Astrocyte (in vitro differentiated cells and primary cell): Measurements from ENCODE around the gene MIOS. TPM values are rescaled to one million over a fixed set of nuclear protein-coding genes. Genes with fewer than 3 reads are reported as not detected.

ENCODE experiments used
- DNase-seq: peaks from one replicate; pipeline ENCODE4 v3.0.0-alpha.2; 2010; ENCODE audit warnings: low read depth
- FAIRE-seq: peaks from 2 replicates; lab custom pipeline; 2011; peaks lifted over from hg19 to GRCh38; lab: Jason Lieb, UNC
- H2AFZ ChIP-seq: 2 replicates; pipeline ENCODE4 v1.6.0; 2012; ENCODE audit warnings: low read depth, low read length, inconsistent platforms
- H3K27ac ChIP-seq: 2 replicates; pipeline ENCODE4 v1.5.1; 2011; ENCODE audit warnings: low read depth, low read length, inconsistent platforms
- H3K27me3 ChIP-seq: 2 replicates; pipeline ENCODE4 v1.6.0; 2011; ENCODE audit warnings: low read length, inconsistent platforms; ENCODE audit not compliant: insufficient read depth
- H3K36me3 ChIP-seq: 2 replicates; pipeline ENCODE4 v1.5.1; 2011; ENCODE audit warnings: low read length, inconsistent platforms; ENCODE audit not compliant: insufficient read depth
- H3K4me1 ChIP-seq: 2 replicates; pipeline ENCODE4 v1.5.1; 2011; ENCODE audit warnings: low read length, inconsistent platforms; ENCODE audit not compliant: insufficient read depth
- H3K4me2 ChIP-seq: 2 replicates; pipeline ENCODE4 v1.6.0; 2012; ENCODE audit warnings: low read length, inconsistent platforms
- H3K4me3 ChIP-seq: 2 replicates; pipeline ENCODE4 v1.5.1; 2011; ENCODE audit warnings: low read depth, mild to moderate bottlenecking, low read length, inconsistent platforms; ENCODE audit not compliant: insufficient read depth
- H3K79me2 ChIP-seq: 2 replicates; pipeline ENCODE4 v1.6.0; 2012; ENCODE audit warnings: mild to moderate bottlenecking, low read length, inconsistent platforms; ENCODE audit not compliant: insufficient read depth
- H3K9ac ChIP-seq: 2 replicates; pipeline ENCODE4 v1.6.0; 2012; ENCODE audit warnings: mild to moderate bottlenecking, low read length, inconsistent platforms
- H3K9me3 ChIP-seq: 2 replicates; pipeline ENCODE4 v1.5.1; 2012; ENCODE audit warnings: low read depth, mild to moderate bottlenecking, low read length, inconsistent platforms; ENCODE audit not compliant: insufficient read depth
- H4K20me1 ChIP-seq: 2 replicates; pipeline ENCODE4 v1.6.0; 2012; ENCODE audit warnings: low read length, inconsistent platforms; ENCODE audit not compliant: insufficient read depth
- H3K27ac Mint-ChIP-seq: one replicate; pipeline ENCODE4 v1.8.0; 2021; ENCODE audit warnings: mild to moderate bottlenecking, mixed read lengths; ENCODE audit not compliant: unreplicated experiment
- H3K27me3 Mint-ChIP-seq: one replicate; pipeline ENCODE4 v1.8.0; 2021; ENCODE audit warnings: low read depth, mixed read lengths; ENCODE audit not compliant: unreplicated experiment
- H3K36me3 Mint-ChIP-seq: one replicate; pipeline ENCODE4 v1.8.0; 2021; ENCODE audit warnings: low read depth, mixed read lengths; ENCODE audit not compliant: unreplicated experiment
- H3K4me1 Mint-ChIP-seq: one replicate; pipeline ENCODE4 v1.8.0; 2021; ENCODE audit warnings: low read depth, mixed read lengths; ENCODE audit not compliant: unreplicated experiment
- H3K4me3 Mint-ChIP-seq: one replicate; pipeline ENCODE4 v1.8.0; 2021; ENCODE audit warnings: mild to moderate bottlenecking, moderate library complexity, mixed read lengths; ENCODE audit not compliant: unreplicated experiment
- H3K9me3 Mint-ChIP-seq: one replicate; pipeline ENCODE4 v1.8.0; 2021; ENCODE audit warnings: mild to moderate bottlenecking, mixed read lengths; ENCODE audit not compliant: unreplicated experiment
- CTCF ChIP-seq: IDR thresholded peaks from 2 replicates; pipeline ENCODE4 v1.5.1; 2011; ENCODE audit warnings: low read depth, mild to moderate bottlenecking, inconsistent platforms, low read length, moderate library complexity; ENCODE audit not compliant: insufficient read depth
- EZH2 ChIP-seq: IDR thresholded peaks from 2 replicates; pipeline ENCODE4 v1.6.1; 2012; ENCODE audit warnings: mild to moderate bottlenecking, low read length, inconsistent platforms; ENCODE audit not compliant: insufficient read depth
- total RNA-seq: library from RNA; stranded (reverse); gene quantifications from 2 replicates; pipeline ENCODE4 v1.2.1, GENCODE V29; 2021

MIOS gene
- total RNA-seq, 1 donor from 2014 or later = 16.4 TPM

DNA sequence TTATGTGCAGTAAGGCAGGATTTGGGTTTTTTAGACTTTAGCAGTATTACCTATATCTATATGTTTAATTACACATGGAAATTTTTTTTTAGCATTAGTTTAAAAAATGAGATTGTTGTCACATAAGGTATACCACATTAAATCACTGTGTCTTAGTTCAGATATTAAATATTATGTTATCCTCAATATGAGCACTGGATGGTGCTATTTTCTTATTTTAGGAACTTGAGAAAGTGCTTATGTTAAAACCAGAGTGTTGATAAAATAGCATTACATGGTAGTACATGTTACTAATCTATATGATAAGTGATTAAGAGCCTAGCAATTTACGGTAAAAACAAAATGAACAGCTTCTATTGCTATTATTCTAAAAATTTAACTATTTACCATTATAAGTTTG lies 28.8 kb downstream of the MIOS start:
- H2AFZ ChIP-seq = no peak overlapping the region
- FAIRE-seq = no peak
- no peak overlapping the region for H3K27ac ChIP-seq
- no peaks in the 10 kb centered on the region for H3K4me1 Mint-ChIP-seq
- no peaks in the 10 kb centered on the region for H3K9me3 Mint-ChIP-seq
- no peaks in the 10 kb centered on the region for H3K4me1 ChIP-seq
- no peak overlapping the region for H3K4me3 Mint-ChIP-seq
- no peak overlapping the region for H3K4me2 ChIP-seq
- no peak overlapping the region for H3K27ac Mint-ChIP-seq
- H4K20me1 ChIP-seq = no peaks in the 10 kb centered on the region
- no peaks in the 10 kb centered on the region for H3K9me3 ChIP-seq
- H3K27me3 ChIP-seq = no peaks in the 10 kb centered on the region
- H3K79me2 ChIP-seq = no peaks in the 10 kb centered on the region
- H3K9ac ChIP-seq = no peak overlapping the region
- H3K4me3 ChIP-seq = no peak overlapping the region
- no peaks in the 10 kb centered on the region for H3K27me3 Mint-ChIP-seq
- DNase-seq = peak; percentile 3
- TF ChIP-seq EZH2 = no peak
- TF ChIP-seq CTCF = peak; percentile 28
- peaks cover 10% of the 10 kb centered on the region for H3K36me3 Mint-ChIP-seq
- peaks cover 5% of the 10 kb centered on the region for H3K36me3 ChIP-seq

DNA sequence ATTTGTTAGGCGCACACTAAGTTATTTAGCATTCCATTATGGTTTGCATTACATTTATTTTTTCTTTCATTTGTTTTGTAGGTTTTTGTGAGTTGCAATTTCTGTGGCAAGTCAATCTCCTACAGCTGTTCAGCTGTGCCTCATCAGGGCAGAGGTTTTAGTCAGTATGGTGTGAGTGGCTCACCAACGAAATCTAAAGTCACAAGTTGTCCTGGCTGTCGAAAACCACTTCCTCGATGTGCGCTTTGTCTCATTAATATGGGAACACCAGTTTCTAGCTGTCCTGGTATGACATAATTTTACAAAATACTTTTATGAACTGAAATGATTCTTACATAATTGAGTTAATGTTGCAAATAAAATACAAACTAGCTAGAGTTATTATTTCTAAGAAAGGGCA lies 29.5 kb downstream of the MIOS start:
- H3K4me3 Mint-ChIP-seq = no peak overlapping the region
- H3K4me3 ChIP-seq = no peak overlapping the region
- peaks cover 12% of the 10 kb centered on the region for H3K36me3 Mint-ChIP-seq
- peaks cover 5% of the 10 kb centered on the region for H3K36me3 ChIP-seq
- H3K4me1 Mint-ChIP-seq = no peaks in the 10 kb centered on the region
- no peak overlapping the region for H3K27ac Mint-ChIP-seq
- no peak overlapping the region for H3K27ac ChIP-seq
- peaks cover 2% of the 10 kb centered on the region for H3K9me3 Mint-ChIP-seq
- H3K9ac ChIP-seq = no peak overlapping the region
- H3K27me3 ChIP-seq = no peaks in the 10 kb centered on the region
- no peaks in the 10 kb centered on the region for H3K9me3 ChIP-seq
- no peaks in the 10 kb centered on the region for H3K4me1 ChIP-seq
- no peaks in the 10 kb centered on the region for H4K20me1 ChIP-seq
- H3K27me3 Mint-ChIP-seq = no peaks in the 10 kb centered on the region
- FAIRE-seq = no peak
- H2AFZ ChIP-seq = no peak overlapping the region
- DNase-seq = no peak
- H3K79me2 ChIP-seq = no peaks in the 10 kb centered on the region
- no peak overlapping the region for H3K4me2 ChIP-seq
- no peak for TF ChIP-seq CTCF
- TF ChIP-seq EZH2 = no peak

DNA sequence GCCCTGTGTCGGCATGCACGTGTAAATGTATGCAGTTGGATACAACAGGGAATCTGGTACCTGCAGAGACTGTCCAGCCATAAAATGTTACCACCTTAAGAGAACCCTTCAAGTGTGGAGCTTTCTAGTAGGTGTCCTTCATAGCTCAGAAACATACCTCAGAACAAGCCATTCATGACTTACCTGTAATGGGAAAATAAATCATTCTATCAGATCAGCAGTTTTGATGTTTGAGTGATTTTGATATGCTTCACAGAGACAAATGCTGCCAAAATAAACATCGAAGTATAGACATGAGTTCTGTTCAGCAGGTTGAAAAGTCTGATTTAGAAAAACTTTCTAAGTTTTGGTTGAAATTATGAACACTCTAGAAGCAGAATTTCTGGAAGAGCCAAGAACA lies 40.3 kb downstream of the MIOS start:
- Mint-ChIP-seq H3K27me3 (no peaks in the 10 kb centered on the region), H3K4me1 (no peaks in the 10 kb centered on the region), H3K36me3 (no peaks in the 10 kb centered on the region), H3K9me3 (no peaks in the 10 kb centered on the region), H3K4me3 (no peak overlapping the region), H3K27ac (no peak overlapping the region)
- Histone ChIP-seq H3K9ac (no peak overlapping the region), H3K4me3 (no peak overlapping the region), H3K27me3 (no peaks in the 10 kb centered on the region), H3K4me2 (no peak overlapping the region), H2AFZ (no peak overlapping the region), H3K4me1 (no peaks in the 10 kb centered on the region), H3K9me3 (no peaks in the 10 kb centered on the region), H3K36me3 (no peaks in the 10 kb centered on the region), H3K79me2 (no peaks in the 10 kb centered on the region), H4K20me1 (no peaks in the 10 kb centered on the region), H3K27ac (no peak overlapping the region)
- no peak for DNase-seq
- TF ChIP-seq CTCF (no peak), EZH2 (no peak)
- FAIRE-seq = no peak
